Astrocyte of the cerebellum (primary cell): Measurements from ENCODE around the gene HMGN3.

Source experiments
- DNase-seq: peaks from one replicate; pipeline ENCODE4 v3.0.0-alpha.2; 2011; ENCODE audit warnings: low read depth
- H3K4me3 ChIP-seq: 2 replicates; pipeline ENCODE4 v1.5.1; 2011; ENCODE audit warnings: mild to moderate bottlenecking, low read depth, low read length, moderate library complexity
- in situ Hi-C: cut with HindIII; loops from 2 replicates; pipeline ENCODE4 v1.10.0; 2017; ENCODE audit warnings: low sequenced_read_pairs
- TF ChIP-seq, protein P1 (sequence below): IDR thresholded peaks from 2 replicates; pipeline ENCODE4 v1.5.1; 2012; ENCODE audit warnings: low read length, low read depth, moderate library complexity, mild to moderate bottlenecking; ENCODE audit errors: missing control alignments

Gene HMGN3

DNA sequence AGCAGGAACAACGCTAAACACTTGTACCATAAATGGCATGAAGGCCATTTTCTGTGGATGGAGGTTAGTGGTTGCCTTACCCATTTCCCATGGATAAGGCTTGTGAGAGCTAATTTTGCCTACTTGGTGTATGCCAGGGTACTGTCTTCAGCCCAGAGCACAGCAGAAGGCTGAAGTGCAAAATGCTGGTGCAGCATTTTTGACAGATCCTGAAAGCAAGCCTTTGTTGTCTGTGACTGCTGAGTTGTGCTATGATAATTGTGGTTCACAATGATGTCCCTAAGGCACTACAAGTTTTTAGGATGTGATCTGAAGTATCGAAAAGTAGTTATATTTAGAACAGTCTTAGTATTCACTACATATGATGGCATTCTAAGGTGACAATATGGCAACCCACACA is 14.7 kb upstream of the HMGN3 start:
- in situ Hi-C loops, result no loop called here
- DNase-seq, result no peak
- TF ChIP-seq, protein P1, sequence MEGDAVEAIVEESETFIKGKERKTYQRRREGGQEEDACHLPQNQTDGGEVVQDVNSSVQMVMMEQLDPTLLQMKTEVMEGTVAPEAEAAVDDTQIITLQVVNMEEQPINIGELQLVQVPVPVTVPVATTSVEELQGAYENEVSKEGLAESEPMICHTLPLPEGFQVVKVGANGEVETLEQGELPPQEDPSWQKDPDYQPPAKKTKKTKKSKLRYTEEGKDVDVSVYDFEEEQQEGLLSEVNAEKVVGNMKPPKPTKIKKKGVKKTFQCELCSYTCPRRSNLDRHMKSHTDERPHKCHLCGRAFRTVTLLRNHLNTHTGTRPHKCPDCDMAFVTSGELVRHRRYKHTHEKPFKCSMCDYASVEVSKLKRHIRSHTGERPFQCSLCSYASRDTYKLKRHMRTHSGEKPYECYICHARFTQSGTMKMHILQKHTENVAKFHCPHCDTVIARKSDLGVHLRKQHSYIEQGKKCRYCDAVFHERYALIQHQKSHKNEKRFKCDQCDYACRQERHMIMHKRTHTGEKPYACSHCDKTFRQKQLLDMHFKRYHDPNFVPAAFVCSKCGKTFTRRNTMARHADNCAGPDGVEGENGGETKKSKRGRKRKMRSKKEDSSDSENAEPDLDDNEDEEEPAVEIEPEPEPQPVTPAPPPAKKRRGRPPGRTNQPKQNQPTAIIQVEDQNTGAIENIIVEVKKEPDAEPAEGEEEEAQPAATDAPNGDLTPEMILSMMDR, result no peak
- no peak overlapping the region for H3K4me3 ChIP-seq

DNA sequence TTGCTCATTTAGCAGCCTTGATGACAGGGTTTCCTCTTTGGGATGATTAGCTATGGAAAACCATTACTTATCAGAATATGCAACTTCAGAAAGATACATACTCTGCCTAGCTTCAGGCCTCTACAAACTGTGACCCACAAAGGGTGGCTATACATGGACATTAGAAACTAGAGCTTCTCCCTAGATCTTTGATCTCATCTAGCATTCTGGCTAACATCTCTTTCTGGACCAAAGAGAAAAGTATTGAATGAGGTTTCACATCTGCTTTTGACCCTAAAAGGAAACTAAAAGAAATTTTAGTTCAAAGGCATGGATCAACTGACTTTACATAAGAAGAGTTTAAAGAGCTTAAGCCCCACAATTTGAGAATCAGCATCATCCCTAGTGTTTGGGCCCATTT is 12.4 kb upstream of the HMGN3 start:
- in situ Hi-C loops, result no loop called here
- DNase-seq, result no peak
- H3K4me3 ChIP-seq, result no peak overlapping the region
- TF ChIP-seq, protein P1, result no peak

DNA sequence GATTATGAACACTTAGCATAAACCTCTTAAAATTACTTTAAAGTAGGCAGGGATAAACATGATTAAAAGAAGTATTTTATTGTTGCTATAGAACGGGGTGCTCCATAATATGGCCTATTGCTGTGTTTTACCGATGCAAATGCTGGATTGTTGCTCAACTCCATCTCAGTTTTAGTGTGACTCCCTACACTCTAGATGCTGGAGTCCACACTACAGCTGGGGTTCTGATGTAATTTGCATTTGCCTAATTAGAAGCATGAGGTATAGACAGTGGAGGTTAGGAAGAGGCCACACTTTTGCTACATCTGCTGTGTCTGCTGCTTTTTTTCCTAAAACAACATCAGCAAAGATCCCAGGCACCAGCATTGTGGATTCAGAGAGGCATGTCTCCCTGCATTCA is 6.7 kb upstream of the HMGN3 start:
- DNase-seq, result no peak
- TF ChIP-seq, protein P1, result no peak
- no peak overlapping the region for H3K4me3 ChIP-seq
- in situ Hi-C loops, result no loop called here

DNA sequence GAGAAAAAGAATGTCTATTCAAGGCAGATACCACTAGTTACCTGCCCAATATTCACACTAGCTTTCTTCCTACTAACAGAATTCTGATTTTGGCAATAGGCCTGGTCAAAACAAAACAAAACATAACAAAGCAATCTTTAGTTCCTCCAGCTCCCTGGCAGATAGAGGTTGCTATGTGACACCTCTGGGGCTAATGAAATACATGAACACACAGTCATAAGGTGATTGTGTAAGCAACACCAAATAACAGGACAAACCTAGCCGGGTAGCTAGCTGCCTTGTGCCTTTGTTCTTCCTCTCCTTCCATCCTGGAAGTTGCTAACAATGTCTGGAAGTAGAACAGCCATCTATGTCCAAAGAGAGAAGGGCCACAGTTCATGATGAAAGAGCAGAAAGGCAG is 6.0 kb upstream of the HMGN3 start:
- DNase-seq, result no peak
- in situ Hi-C loops, result no loop called here

DNA sequence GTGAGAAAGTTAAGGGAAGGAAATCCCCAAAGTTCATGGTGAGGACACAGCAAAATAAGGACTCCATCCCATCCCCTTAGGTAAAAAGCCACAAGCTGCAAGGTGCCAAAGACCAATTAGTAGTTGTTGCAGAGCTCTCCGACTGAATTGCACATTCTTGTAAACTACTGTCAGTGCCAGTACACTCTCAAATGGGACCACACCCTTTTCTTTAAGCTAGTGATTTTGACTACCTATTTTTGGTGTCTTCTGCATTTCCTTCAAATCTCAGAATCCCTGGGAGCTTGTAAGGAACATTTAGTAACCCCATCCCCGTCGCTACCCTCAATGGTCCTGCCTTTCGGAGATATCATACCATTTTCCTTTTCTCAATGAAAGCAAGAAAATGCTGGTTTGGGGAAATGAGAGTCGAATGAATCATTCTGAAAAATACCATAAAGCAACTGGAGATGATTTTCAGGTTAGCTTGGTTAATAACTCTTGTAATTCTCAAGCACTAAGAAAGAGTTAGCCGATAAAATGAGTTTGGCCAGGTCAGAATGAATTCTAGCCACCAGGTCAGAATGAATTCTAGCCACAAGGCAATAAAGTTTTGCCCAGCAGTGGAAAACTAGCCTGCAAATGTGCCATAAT is 5.2 kb upstream of the HMGN3 start:
- no peak overlapping the region for H3K4me3 ChIP-seq
- DNase-seq, result no peak
- TF ChIP-seq, protein P1, result no peak
- in situ Hi-C loops, result no loop called here

More for the DNA sequence above, 6.0 kb upstream of the HMGN3 start:
- TF ChIP-seq, protein P1, result no peak
- no peak overlapping the region for H3K4me3 ChIP-seq

DNA sequence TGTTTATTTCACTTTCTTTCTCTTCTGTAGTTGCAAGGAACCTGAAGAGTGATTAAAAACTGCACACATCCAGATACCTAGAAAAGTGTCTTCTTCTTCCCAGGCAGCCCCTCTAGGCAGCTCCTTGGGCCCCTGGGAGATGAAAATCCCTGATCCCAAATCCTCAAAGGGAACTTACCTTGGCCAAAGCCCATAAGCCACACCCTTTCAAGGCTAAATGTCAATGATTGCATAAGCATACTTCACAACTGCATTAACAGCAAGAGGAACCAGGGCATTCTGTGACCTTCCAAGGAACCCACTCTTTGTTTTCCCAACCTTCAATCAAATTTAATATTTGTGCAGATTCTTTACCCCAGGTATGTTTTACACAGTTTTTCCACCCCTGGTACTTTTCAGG is 4.4 kb upstream of the HMGN3 start:
- in situ Hi-C loops, result no loop called here
- TF ChIP-seq, protein P1, result no peak
- H3K4me3 ChIP-seq, result no peak overlapping the region
- no peak for DNase-seq
